Jurkat, Clone E6-1 (cell line): Measurements from ENCODE around the gene MMP11.

Source experiments
- DNase-seq: peaks from one replicate; pipeline ENCODE4 v3.0.0-alpha.2; 2011; ENCODE audit warnings: low read depth, low spot score
- H3K4me3 ChIP-seq: 2 replicates; pipeline ENCODE4 v1.5.1; 2011; ENCODE audit warnings: mild to moderate bottlenecking, low read length, control low read depth, moderate library complexity

The MMP11 gene

GRCh38 chr22:23755711-23756110 is 16.9 kb upstream of the MMP11 start:
- no peak for DNase-seq
- H3K4me3 ChIP-seq, result no peak overlapping the region

- no peak for DNase-seq
- H3K4me3 ChIP-seq, result no peak overlapping the region
Measured at GRCh38 chr22:23756891-23757290, 15.8 kb upstream of the MMP11 start.

- DNase-seq, result no peak
- no peak overlapping the region for H3K4me3 ChIP-seq
Measured at GRCh38 chr22:23759566-23759965, 13.1 kb upstream of the MMP11 start.

- H3K4me3 ChIP-seq, result no peak overlapping the region
Measured at GRCh38 chr22:23760056-23760455, 12.6 kb upstream of the MMP11 start.

GRCh38 chr22:23762842-23763578 is 9.6 kb upstream of the MMP11 start, which contains the start of gene C22orf15:
Gene C22orf15 (plus strand): TSS chr22:23762990. CDS start chr22:23763307, 317 bp downstream.
- DNase-seq, result no peak
- H3K4me3 ChIP-seq, result no peak within 1 kb of the TSS

More at GRCh38 chr22:23760056-23760455, 12.6 kb upstream of the MMP11 start:
- DNase-seq, result no peak

- no peak overlapping the region for H3K4me3 ChIP-seq
- no peak for DNase-seq
Measured at GRCh38 chr22:23763579-23763945, 9.1 kb upstream of the MMP11 start.

- no peak overlapping the region for H3K4me3 ChIP-seq
- DNase-seq, result no peak
Measured at GRCh38 chr22:23763954-23764353, 8.7 kb upstream of the MMP11 start.

GRCh38 chr22:23764899-23765881 is 7.5 kb upstream of the MMP11 start:
- no peak for DNase-seq
- no peak overlapping the region for H3K4me3 ChIP-seq

- H3K4me3 ChIP-seq, result peak overlapping the region; percentile 81
- DNase-seq, result no peak
Measured at GRCh38 chr22:23767303-23767672, 5.4 kb upstream of the MMP11 start.

GRCh38 chr22:23767673-23768548 is 4.7 kb upstream of the MMP11 start, which contains the start of gene CHCHD10:
Gene CHCHD10 (minus strand): TSS chr22:23767972. CDS start chr22:23767874, 98 bp downstream.
- DNase-seq, result peak; percentile 70
- H3K4me3 ChIP-seq, result peak within 1 kb of the TSS; percentile 81

- no peak overlapping the region for H3K4me3 ChIP-seq
- no peak for DNase-seq
Measured at GRCh38 chr22:23769321-23769965, 3.2 kb upstream of the MMP11 start.

GRCh38 chr22:23772315-23772648 is 367 bp upstream of the MMP11 start:
- no peak for DNase-seq
- no peak overlapping the region for H3K4me3 ChIP-seq

GRCh38 chr22:23773483-23774113 is 949 bp downstream of the MMP11 start:
- no peak overlapping the region for H3K4me3 ChIP-seq
- DNase-seq, result no peak

- no peak overlapping the region for H3K4me3 ChIP-seq
Measured at GRCh38 chr22:23774114-23774921, 1.7 kb downstream of the MMP11 start.

GRCh38 chr22:23774922-23775436 is 2.3 kb downstream of the MMP11 start:
- no peak for DNase-seq
- no peak overlapping the region for H3K4me3 ChIP-seq

More at GRCh38 chr22:23774114-23774921, 1.7 kb downstream of the MMP11 start:
- DNase-seq, result no peak

GRCh38 chr22:23775779-23776375 is 3.2 kb downstream of the MMP11 start:
- no peak for DNase-seq
- no peak overlapping the region for H3K4me3 ChIP-seq
